ENCODE measurements around the gene ADGRD1.
"Not testable (repeated sequence)": the region's sequence is repeated elsewhere in the genome, so short reads cannot be mapped to it uniquely, and the experiment has no call there.

The ADGRD1 gene

DNA sequence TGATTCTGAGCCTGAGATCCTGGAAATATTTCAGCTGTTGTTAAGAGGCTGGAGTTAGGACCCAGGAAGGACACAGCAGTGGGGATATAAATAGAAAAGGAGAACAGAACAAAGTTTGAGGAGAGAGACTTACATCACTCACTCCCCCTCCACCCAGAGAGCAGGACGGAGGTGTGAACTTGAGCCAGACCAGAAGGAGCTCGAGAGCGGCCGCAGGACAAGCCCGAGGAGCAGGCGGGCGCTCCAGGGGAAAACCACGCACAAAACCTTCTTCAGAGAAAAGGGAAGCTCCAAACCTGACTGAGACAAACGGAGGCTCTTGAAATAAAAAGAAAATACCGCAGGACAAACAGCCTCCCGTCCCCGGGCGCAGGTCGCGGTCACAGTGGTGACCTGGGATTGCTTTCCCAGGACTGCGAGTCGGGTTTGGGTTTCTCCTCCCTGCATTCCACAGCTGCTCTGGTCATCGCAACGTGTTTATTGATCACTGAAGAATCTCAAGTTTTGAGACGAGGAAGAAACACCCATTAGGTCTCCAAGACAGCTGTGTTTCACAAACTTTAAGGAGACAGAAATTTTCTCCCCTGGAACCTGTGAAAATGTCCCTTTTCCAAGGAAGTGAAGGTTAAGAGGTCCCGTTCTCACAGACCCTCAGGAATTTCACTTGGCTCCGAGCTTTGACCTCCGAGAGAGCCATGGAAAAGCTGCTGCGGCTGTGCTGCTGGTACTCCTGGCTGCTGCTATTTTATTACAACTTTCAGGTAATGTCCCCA, at the start of gene ADGRD1:
Gene ADGRD1, plus strand, starts transcription at position 137 of the 773 bp plus-strand sequence. Its CDS starts 559 bp downstream, at position 696.
- Mint-ChIP-seq H3K4me3 (peak within 1 kb of the TSS; percentile 72), H3K4me1 (peaks cover 65% of the 10 kb centered on the region), H3K27ac (peak within 1 kb of the TSS; percentile 97), H3K36me3 (ENCODE audit: low read depth) (no peaks in the 10 kb centered on the region), H3K9me3 (no peaks in the 10 kb centered on the region), H3K27me3 (ENCODE audit: low read depth, poor library complexity) (peaks cover 2% of the 10 kb centered on the region)
- peak; percentile 59 for DNase-seq
- TF ChIP-seq, protein P1, sequence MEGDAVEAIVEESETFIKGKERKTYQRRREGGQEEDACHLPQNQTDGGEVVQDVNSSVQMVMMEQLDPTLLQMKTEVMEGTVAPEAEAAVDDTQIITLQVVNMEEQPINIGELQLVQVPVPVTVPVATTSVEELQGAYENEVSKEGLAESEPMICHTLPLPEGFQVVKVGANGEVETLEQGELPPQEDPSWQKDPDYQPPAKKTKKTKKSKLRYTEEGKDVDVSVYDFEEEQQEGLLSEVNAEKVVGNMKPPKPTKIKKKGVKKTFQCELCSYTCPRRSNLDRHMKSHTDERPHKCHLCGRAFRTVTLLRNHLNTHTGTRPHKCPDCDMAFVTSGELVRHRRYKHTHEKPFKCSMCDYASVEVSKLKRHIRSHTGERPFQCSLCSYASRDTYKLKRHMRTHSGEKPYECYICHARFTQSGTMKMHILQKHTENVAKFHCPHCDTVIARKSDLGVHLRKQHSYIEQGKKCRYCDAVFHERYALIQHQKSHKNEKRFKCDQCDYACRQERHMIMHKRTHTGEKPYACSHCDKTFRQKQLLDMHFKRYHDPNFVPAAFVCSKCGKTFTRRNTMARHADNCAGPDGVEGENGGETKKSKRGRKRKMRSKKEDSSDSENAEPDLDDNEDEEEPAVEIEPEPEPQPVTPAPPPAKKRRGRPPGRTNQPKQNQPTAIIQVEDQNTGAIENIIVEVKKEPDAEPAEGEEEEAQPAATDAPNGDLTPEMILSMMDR (IDR thresholded peaks at IDR 0.05) = no peak

DNA sequence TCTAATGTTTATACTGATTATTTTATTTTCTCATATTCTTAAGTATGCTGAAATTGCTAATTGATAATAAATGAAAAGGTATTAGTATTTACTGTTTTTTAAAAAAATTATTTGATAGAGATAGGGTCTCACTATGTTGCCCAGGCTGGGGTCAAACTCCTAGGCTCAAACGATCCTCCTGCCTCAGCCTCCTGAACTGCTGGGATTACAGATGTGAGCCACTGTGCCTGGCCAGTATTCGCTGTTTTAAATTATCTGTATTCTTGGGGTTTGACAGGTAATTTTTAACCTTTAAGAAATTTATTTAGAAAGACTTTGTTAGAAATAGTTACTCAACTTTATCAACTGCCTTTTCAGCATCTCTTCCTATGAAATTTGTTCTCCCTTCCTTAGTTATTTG, 49.6 kb upstream of the ADGRD1 start:
- TF ChIP-seq, protein P1 (IDR thresholded peaks at IDR 0.05) = no peak
- H3K27ac Mint-ChIP-seq = no peak overlapping the region
- DNase-seq = no peak
- H3K36me3 Mint-ChIP-seq (ENCODE audit: low read depth) = no peaks in the 10 kb centered on the region
- H3K27me3 Mint-ChIP-seq (ENCODE audit: low read depth, poor library complexity) = peaks cover 16% of the 10 kb centered on the region
- no peaks in the 10 kb centered on the region for H3K4me1 Mint-ChIP-seq
- H3K9me3 Mint-ChIP-seq = no peaks in the 10 kb centered on the region
- no peak overlapping the region for H3K4me3 Mint-ChIP-seq

DNA sequence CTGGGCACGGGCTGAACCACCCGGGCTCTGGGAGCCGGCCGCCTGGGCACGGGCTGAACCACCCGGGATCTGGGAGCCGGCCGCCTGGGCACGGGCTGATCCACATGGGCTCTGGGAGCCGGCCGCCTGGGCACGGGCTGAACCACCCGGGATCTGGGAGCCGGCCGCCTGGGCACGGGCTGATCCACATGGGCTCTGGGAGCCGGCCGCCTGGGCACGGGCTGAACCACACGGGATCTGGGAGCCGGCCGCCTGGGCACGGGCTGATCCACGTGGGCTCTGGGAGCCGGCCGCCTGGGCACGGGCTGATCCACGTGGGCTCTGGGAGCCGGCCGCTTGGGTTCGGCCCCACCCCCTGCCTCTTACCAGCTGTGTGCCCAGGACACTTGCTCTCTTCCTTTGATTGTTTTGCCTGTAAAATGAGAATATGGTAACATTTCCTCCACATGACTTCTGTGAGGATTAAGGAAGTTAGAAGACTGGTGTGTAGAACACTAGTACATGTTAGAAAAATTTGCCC, 48.7 kb upstream of the ADGRD1 start:
- not testable (repeated sequence) for DNase-seq; H3K4me3 Mint-ChIP-seq; H3K9me3 Mint-ChIP-seq; H3K4me1 Mint-ChIP-seq; H3K27ac Mint-ChIP-seq; H3K36me3 Mint-ChIP-seq (ENCODE audit: low read depth)
- peaks cover 16% of the 10 kb centered on the region for H3K27me3 Mint-ChIP-seq (ENCODE audit: low read depth, poor library complexity)

DNA sequence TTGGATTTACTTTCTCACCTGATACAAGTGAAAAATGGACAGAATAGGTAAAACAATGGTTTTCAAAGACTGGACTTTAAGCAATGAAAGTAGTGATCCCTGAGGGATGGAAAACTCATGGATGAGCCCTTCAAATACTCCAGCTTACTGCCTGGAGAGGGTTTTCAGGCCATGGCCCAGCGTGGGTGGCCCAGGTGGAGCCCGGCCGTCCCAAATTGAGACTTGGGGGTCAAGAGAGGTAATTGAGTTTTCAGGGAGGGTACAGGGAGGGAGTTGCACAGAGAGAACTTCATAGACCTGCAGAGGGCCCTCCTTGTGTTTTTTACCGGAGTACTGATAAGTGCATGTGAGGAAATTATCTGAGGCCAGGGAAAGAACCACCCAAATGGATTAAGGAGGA, 44.6 kb upstream of the ADGRD1 start:
- Mint-ChIP-seq H3K36me3 (ENCODE audit: low read depth) (no peaks in the 10 kb centered on the region), H3K4me1 (no peaks in the 10 kb centered on the region), H3K4me3 (no peak overlapping the region), H3K9me3 (peaks cover 33% of the 10 kb centered on the region), H3K27ac (no peak overlapping the region), H3K27me3 (ENCODE audit: low read depth, poor library complexity) (peaks cover 7% of the 10 kb centered on the region)
- DNase-seq = no peak
- TF ChIP-seq, protein P1 (IDR thresholded peaks at IDR 0.05) = no peak

DNA sequence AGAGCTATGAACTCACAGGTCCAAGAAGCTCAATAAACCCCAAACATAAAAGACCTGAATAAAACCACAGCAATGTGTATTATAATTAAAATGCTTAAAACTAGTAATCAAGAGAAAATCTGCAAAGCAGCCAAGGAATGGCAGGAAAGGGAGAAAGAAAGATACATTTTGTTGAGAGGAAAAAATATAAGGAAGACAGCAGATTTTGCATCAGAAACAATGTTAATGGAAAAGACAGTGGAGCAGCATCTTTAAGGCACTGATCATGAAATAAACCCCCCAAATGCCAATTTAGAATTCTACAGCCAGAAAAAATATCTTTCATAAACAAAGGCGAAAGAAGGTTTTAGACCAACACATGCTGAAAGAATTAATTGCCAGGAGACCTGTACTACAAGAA, 42.5 kb upstream of the ADGRD1 start:
- no peak overlapping the region for H3K27ac Mint-ChIP-seq
- no peak for DNase-seq
- H3K4me3 Mint-ChIP-seq = no peak overlapping the region
- peaks cover 3% of the 10 kb centered on the region for H3K4me1 Mint-ChIP-seq
- peaks cover 36% of the 10 kb centered on the region for H3K9me3 Mint-ChIP-seq
- peaks cover 26% of the 10 kb centered on the region for H3K27me3 Mint-ChIP-seq (ENCODE audit: low read depth, poor library complexity)
- TF ChIP-seq, protein P1 (IDR thresholded peaks at IDR 0.05) = no peak
- no peaks in the 10 kb centered on the region for H3K36me3 Mint-ChIP-seq (ENCODE audit: low read depth)

DNA sequence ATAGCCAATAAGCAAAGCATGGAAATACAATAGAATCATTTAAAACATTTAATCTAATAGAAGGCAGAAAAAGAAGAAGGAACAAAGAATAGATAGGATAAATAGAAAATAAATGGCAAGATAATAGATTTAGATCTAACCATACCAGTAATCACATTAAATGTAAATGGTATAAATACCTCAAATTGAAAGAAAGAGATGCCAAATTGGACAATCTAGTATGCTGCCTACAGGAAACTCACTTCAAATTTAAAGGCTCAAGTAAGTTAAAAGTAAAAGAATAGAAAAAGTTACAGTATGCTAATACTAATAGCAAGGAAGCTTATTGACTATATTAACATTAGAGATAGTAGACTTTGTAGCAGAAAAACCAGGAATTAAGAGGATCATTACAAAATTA, 41.8 kb upstream of the ADGRD1 start:
- DNase-seq = no peak
- TF ChIP-seq, protein P1 (IDR thresholded peaks at IDR 0.05) = no peak
- Mint-ChIP-seq H3K27me3 (ENCODE audit: low read depth, poor library complexity) (peaks cover 27% of the 10 kb centered on the region), H3K9me3 (peaks cover 36% of the 10 kb centered on the region), H3K4me1 (peaks cover 11% of the 10 kb centered on the region), H3K4me3 (no peak overlapping the region), H3K27ac (no peak overlapping the region), H3K36me3 (ENCODE audit: low read depth) (no peaks in the 10 kb centered on the region)

Measured in nephron progenitor cell (in vitro differentiated cells).